Suprapubic skin (tissue), 4 donors: ENCODE measurements around the gene MUL1. TPM values are rescaled to one million over a fixed set of nuclear protein-coding genes. Genes with fewer than 3 reads are reported as not detected.

Experiments
- DNase-seq, 2 donors: peaks; one replicate each; pipeline ENCODE4 v3.0.0-alpha.2; 2019; ENCODE audit warnings: low spot score in 2 of 2
- H3K27ac ChIP-seq: fragments of 200-600 bp; sonication (generic); one replicate; pipeline ENCODE4 v1.5.1; 2019
- H3K27me3 ChIP-seq: fragments of 200-600 bp; sonication (generic); one replicate; pipeline ENCODE4 v1.5.1; 2019
- H3K36me3 ChIP-seq: fragments of 200-600 bp; sonication (generic); one replicate; pipeline ENCODE4 v1.5.1; 2019
- H3K4me1 ChIP-seq: fragments of 200-600 bp; sonication (generic); one replicate; pipeline ENCODE4 v1.5.1; 2019
- H3K4me3 ChIP-seq: fragments of 200-600 bp; sonication (generic); one replicate; pipeline ENCODE4 v1.5.1; 2019; ENCODE audit warnings: mild to moderate bottlenecking
- H3K9me3 ChIP-seq: fragments of 200-600 bp; sonication (generic); one replicate; pipeline ENCODE4 v1.5.1; 2019
- CTCF ChIP-seq, 2 donors: fragments of 200-600 bp in 1 of 2; fragments of 450-650 bp in 1 of 2; sonication (generic) in 1 of 2; IDR thresholded peaks; one replicate each; pipeline ENCODE4 v1.5.1; 2016 to 2019; ENCODE audit warnings: antibody characterized with exemption in 2 of 2, mild to moderate bottlenecking in 1 of 2, moderate library complexity in 1 of 2
- EP300 ChIP-seq: sonication (generic); formaldehyde crosslinking; IDR thresholded peaks from one replicate; pipeline ENCODE4 v1.6.1; 2017; ENCODE audit warnings: antibody characterized with exemption
- POLR2A ChIP-seq, 2 donors: fragments of 450-650 bp; IDR thresholded peaks; one replicate each; pipeline ENCODE4 v1.6.1; 2017; ENCODE audit warnings: antibody characterized with exemption in 2 of 2, mild to moderate bottlenecking in 2 of 2, moderate library complexity in 2 of 2
- POLR2AphosphoS5 ChIP-seq, 3 donors: sonication (generic); formaldehyde crosslinking; IDR thresholded peaks; one replicate each; pipeline ENCODE4 v1.6.1; 2017; ENCODE audit warnings: antibody characterized with exemption in 3 of 3
- WGBS: methylation state at CpG from one replicate; pipeline ENCODE4 v1.1.5; 2018; 5-methylcytosine and 5-hydroxymethylcytosine counted together
- total RNA-seq, 4 donors: library from RNA; depleted of rRNA; stranded (reverse); fragments of >200 nt; gene quantifications; one replicate each; pipeline ENCODE4 v1.1.0, GENCODE V29; 2016

Gene MUL1
- total RNA-seq, 4 donors from 2014 or later, result 27.2 to 36.5 (median 28.4) TPM

- peaks cover 40% of the 10 kb centered on the region for H3K27me3 ChIP-seq
- TF ChIP-seq CTCF (IDR thresholded peaks at IDR 0.05) (no peak), EP300 (no peak), POLR2A (IDR thresholded peaks at IDR 0.05) (no peak)
- 54% methylated on average over 5 of the region's 5 CpGs for WGBS
Observed at GRCh38 chr1:20465187-20465586, 42.8 kb downstream of the MUL1 start.

GRCh38 chr1:20463502-20463901 lies 44.4 kb downstream of the MUL1 start:
- WGBS, result 75% methylated on average over 1 of the region's 1 CpG
- H3K27ac ChIP-seq, result no peak overlapping the region
- no peaks in the 10 kb centered on the region for H3K4me1 ChIP-seq
- H3K27me3 ChIP-seq, result peaks cover 49% of the 10 kb centered on the region
- H3K36me3 ChIP-seq, result no peaks in the 10 kb centered on the region
- no peak for DNase-seq
- TF ChIP-seq EP300 (no peak), CTCF (IDR thresholded peaks at IDR 0.05) (no peak), POLR2A (IDR thresholded peaks at IDR 0.05) (no peak)
- no peak overlapping the region for H3K4me3 ChIP-seq
- no peaks in the 10 kb centered on the region for H3K9me3 ChIP-seq

More at GRCh38 chr1:20465187-20465586, 42.8 kb downstream of the MUL1 start:
- H3K27ac ChIP-seq, result no peak overlapping the region
- H3K4me1 ChIP-seq, result no peaks in the 10 kb centered on the region
- no peaks in the 10 kb centered on the region for H3K9me3 ChIP-seq
- no peak overlapping the region for H3K4me3 ChIP-seq
- no peak for DNase-seq
- no peaks in the 10 kb centered on the region for H3K36me3 ChIP-seq

GRCh38 chr1:20462397-20462796 lies 45.6 kb downstream of the MUL1 start:
- H3K4me3 ChIP-seq, result no peak overlapping the region
- no peak for DNase-seq
- no peaks in the 10 kb centered on the region for H3K9me3 ChIP-seq
- no peaks in the 10 kb centered on the region for H3K4me1 ChIP-seq
- H3K27ac ChIP-seq, result no peak overlapping the region
- peaks cover 42% of the 10 kb centered on the region for H3K27me3 ChIP-seq
- TF ChIP-seq POLR2AphosphoS5 (IDR thresholded peaks at IDR 0.05) (no peak), POLR2A (IDR thresholded peaks at IDR 0.05) (no peak), CTCF (IDR thresholded peaks at IDR 0.05) (no peak), EP300 (no peak)
- WGBS, result 100% methylated on average over 2 of the region's 3 CpGs
- no peaks in the 10 kb centered on the region for H3K36me3 ChIP-seq

- Histone ChIP-seq H3K4me1 (no peaks in the 10 kb centered on the region), H3K36me3 (no peaks in the 10 kb centered on the region), H3K27me3 (peaks cover 14% of the 10 kb centered on the region), H3K4me3 (no peak overlapping the region), H3K27ac (no peak overlapping the region), H3K9me3 (no peaks in the 10 kb centered on the region)
- DNase-seq, result no peak
- WGBS, result 90% methylated on average over 2 of the region's 2 CpGs
- TF ChIP-seq CTCF (IDR thresholded peaks at IDR 0.05) (no peak), POLR2AphosphoS5 (IDR thresholded peaks at IDR 0.05) (no peak)
Observed at GRCh38 chr1:20458717-20459116, 49.2 kb downstream of the MUL1 start.

- H3K4me1 ChIP-seq, result no peaks in the 10 kb centered on the region
- 82% methylated on average over 4 of the region's 4 CpGs for WGBS
- no peak overlapping the region for H3K27ac ChIP-seq
- H3K36me3 ChIP-seq, result no peaks in the 10 kb centered on the region
- peaks cover 21% of the 10 kb centered on the region for H3K27me3 ChIP-seq
- TF ChIP-seq CTCF (IDR thresholded peaks at IDR 0.05), result no peak
- TF ChIP-seq EP300, result no peak
- TF ChIP-seq POLR2A (IDR thresholded peaks at IDR 0.05), result no peak
- TF ChIP-seq POLR2AphosphoS5 (IDR thresholded peaks at IDR 0.05), result no peak
- no peaks in the 10 kb centered on the region for H3K9me3 ChIP-seq
- H3K4me3 ChIP-seq, result no peak overlapping the region
- no peak for DNase-seq
Observed at GRCh38 chr1:20454004-20454403, 53.9 kb downstream of the MUL1 start.
